ENCODE results near the gene SORCS2.

The SORCS2 gene

GRCh38 chr4:7297881-7298280 is 105.5 kb downstream of the SORCS2 start:
- Histone ChIP-seq H2BK5ac (ENCODE audit: low read depth, low read length, poor library complexity) (no peak overlapping the region), H4K91ac (ENCODE audit: low read depth, low read length) (no peak overlapping the region), H2BK12ac (ENCODE audit: low read length) (no peak overlapping the region), H3K79me2 (ENCODE audit: control insufficient read depth, insufficient read depth, low read length, poor library complexity) (no peaks in the 10 kb centered on the region), H3K14ac (ENCODE audit: low read length) (no peak overlapping the region), H3K27ac (ENCODE audit: low read depth, low read length) (no peak overlapping the region), H3K4me1 (ENCODE audit: control insufficient read depth in 1 of 2, insufficient read depth in 2 of 2, low read length in 2 of 2) (no peaks in the 10 kb centered on the region), H3K4me3 (ENCODE audit: low read depth, low read length) (no peak overlapping the region), H3K9ac (ENCODE audit: low read length) (no peak overlapping the region), H3K9me3 (ENCODE audit: insufficient read depth, low read depth, low read length) (peaks cover 2% of the 10 kb centered on the region), H3K4ac (ENCODE audit: low read depth, low read length) (no peak overlapping the region), H3K18ac (ENCODE audit: low read length) (no peak overlapping the region), H2AFZ (ENCODE audit: insufficient read depth, low read length, poor library complexity) (no peak overlapping the region), H3K36me3 (ENCODE audit: control insufficient read depth in 1 of 2, insufficient read depth in 2 of 2, low read length in 2 of 2) (no peaks in the 10 kb centered on the region), H2AK5ac (ENCODE audit: low read length) (no peak overlapping the region), H3K4me2 (ENCODE audit: low read length) (no peak overlapping the region), H3K79me1 (ENCODE audit: low read length) (no peaks in the 10 kb centered on the region), H4K12ac (ENCODE audit: low read depth, low read length) (no peak overlapping the region), H3K23ac (ENCODE audit: low read length) (no peak overlapping the region), H3K27me3 (ENCODE audit: insufficient read depth, low read length) (no peaks in the 10 kb centered on the region), H4K8ac (ENCODE audit: low read depth, low read length) (no peak overlapping the region), H2BK120ac (ENCODE audit: insufficient read depth, low read length, poor library complexity) (no peak overlapping the region)
- no CpG with 5 or more reads among the region's 8 CpGs for WGBS (ENCODE audit: extremely low coverage, insufficient coverage, insufficient read length)
- DNase-seq: no peak

GRCh38 chr4:7298619-7299009 is 106.3 kb downstream of the SORCS2 start:
- H2BK12ac ChIP-seq (ENCODE audit: low read length): no peak overlapping the region
- H3K36me3 ChIP-seq (ENCODE audit: control insufficient read depth in 1 of 2, insufficient read depth in 2 of 2, low read length in 2 of 2): no peaks in the 10 kb centered on the region
- H4K12ac ChIP-seq (ENCODE audit: low read depth, low read length): no peak overlapping the region
- no peaks in the 10 kb centered on the region for H3K27me3 ChIP-seq (ENCODE audit: insufficient read depth, low read length)
- no peak overlapping the region for H4K91ac ChIP-seq (ENCODE audit: low read depth, low read length)
- H2BK5ac ChIP-seq (ENCODE audit: low read depth, low read length, poor library complexity): no peak overlapping the region
- no peak overlapping the region for H2BK120ac ChIP-seq (ENCODE audit: insufficient read depth, low read length, poor library complexity)
- no peak overlapping the region for H3K4ac ChIP-seq (ENCODE audit: low read depth, low read length)
- no peak overlapping the region for H3K18ac ChIP-seq (ENCODE audit: low read length)
- H3K23ac ChIP-seq (ENCODE audit: low read length): no peak overlapping the region
- DNase-seq: no peak
- H2AK5ac ChIP-seq (ENCODE audit: low read length): no peak overlapping the region
- no peak overlapping the region for H3K9ac ChIP-seq (ENCODE audit: low read length)
- H2AFZ ChIP-seq (ENCODE audit: insufficient read depth, low read length, poor library complexity): no peak overlapping the region
- WGBS (ENCODE audit: extremely low coverage, insufficient coverage, insufficient read length): no CpG with 5 or more reads among the region's 13 CpGs
- H3K14ac ChIP-seq (ENCODE audit: low read length): no peak overlapping the region
- H3K79me1 ChIP-seq (ENCODE audit: low read length): no peaks in the 10 kb centered on the region
- peaks cover 2% of the 10 kb centered on the region for H3K9me3 ChIP-seq (ENCODE audit: insufficient read depth, low read depth, low read length)
- H4K8ac ChIP-seq (ENCODE audit: low read depth, low read length): no peak overlapping the region
- H3K4me1 ChIP-seq (ENCODE audit: control insufficient read depth in 1 of 2, insufficient read depth in 2 of 2, low read length in 2 of 2): no peaks in the 10 kb centered on the region
- no peak overlapping the region for H3K27ac ChIP-seq (ENCODE audit: low read depth, low read length)
- H3K4me2 ChIP-seq (ENCODE audit: low read length): no peak overlapping the region
- no peak overlapping the region for H3K4me3 ChIP-seq (ENCODE audit: low read depth, low read length)
- H3K79me2 ChIP-seq (ENCODE audit: control insufficient read depth, insufficient read depth, low read length, poor library complexity): no peaks in the 10 kb centered on the region

DNA sequence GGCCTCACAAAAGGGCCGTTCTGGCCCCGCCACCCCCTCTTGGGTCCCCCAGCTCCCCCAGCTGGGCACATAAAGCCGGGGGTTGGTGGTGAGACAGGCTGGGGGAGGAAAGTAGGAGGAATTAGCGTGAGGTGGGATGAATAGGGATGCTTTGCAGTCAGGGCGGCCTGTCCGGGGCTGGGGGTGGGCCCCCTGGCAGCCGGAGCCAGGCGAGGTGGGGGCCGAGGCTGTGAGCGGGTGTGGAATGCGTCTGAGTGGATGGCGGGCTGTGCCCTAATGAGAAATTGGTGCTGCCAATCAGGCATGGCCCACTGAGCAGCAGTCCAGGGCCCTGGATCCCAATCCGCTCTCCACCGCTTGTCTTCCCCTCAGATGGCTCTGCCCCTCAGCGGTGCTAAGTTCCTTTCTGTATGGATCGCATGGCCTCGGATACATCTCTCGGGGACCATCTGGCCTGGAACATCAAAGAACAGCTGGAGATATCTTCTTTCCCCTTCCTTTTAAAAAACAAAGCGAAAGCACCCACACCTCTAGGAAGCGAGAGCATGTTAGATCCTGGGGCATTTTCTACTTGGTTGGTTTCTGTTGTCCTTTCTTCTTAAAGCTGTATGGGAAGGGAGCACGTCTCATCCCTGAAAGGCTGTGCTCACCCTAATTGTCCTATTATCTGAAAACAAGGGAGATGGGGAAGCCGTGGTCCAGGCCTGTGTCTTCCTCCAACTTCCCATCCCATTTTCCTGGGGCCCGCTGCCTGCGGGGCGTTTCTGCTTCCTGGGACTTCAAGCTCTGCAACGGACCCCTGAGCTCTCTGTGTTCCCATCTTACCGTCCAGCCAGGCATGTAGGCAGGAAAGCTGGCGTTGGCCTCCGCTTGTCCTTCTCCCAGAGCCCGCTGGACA is 106.9 kb downstream of the SORCS2 start:
- no peak overlapping the region for H3K18ac ChIP-seq (ENCODE audit: low read length)
- H3K79me2 ChIP-seq (ENCODE audit: control insufficient read depth, insufficient read depth, low read length, poor library complexity): no peaks in the 10 kb centered on the region
- no peak overlapping the region for H3K4ac ChIP-seq (ENCODE audit: low read depth, low read length)
- no peak overlapping the region for H3K27ac ChIP-seq (ENCODE audit: low read depth, low read length)
- no peak overlapping the region for H3K14ac ChIP-seq (ENCODE audit: low read length)
- H3K4me3 ChIP-seq (ENCODE audit: low read depth, low read length): no peak overlapping the region
- DNase-seq: no peak
- no peak overlapping the region for H2BK5ac ChIP-seq (ENCODE audit: low read depth, low read length, poor library complexity)
- H2AK5ac ChIP-seq (ENCODE audit: low read length): no peak overlapping the region
- no peak overlapping the region for H3K9ac ChIP-seq (ENCODE audit: low read length)
- no peaks in the 10 kb centered on the region for H3K4me1 ChIP-seq (ENCODE audit: control insufficient read depth in 1 of 2, insufficient read depth in 2 of 2, low read length in 2 of 2)
- H3K4me2 ChIP-seq (ENCODE audit: low read length): no peak overlapping the region
- no peaks in the 10 kb centered on the region for H3K79me1 ChIP-seq (ENCODE audit: low read length)
- no CpG with 5 or more reads among the region's 30 CpGs for WGBS (ENCODE audit: extremely low coverage, insufficient coverage, insufficient read length)
- H4K91ac ChIP-seq (ENCODE audit: low read depth, low read length): no peak overlapping the region
- no peak overlapping the region for H2BK12ac ChIP-seq (ENCODE audit: low read length)
- H3K36me3 ChIP-seq (ENCODE audit: control insufficient read depth in 1 of 2, insufficient read depth in 2 of 2, low read length in 2 of 2): no peaks in the 10 kb centered on the region
- H2AFZ ChIP-seq (ENCODE audit: insufficient read depth, low read length, poor library complexity): no peak overlapping the region
- H4K8ac ChIP-seq (ENCODE audit: low read depth, low read length): no peak overlapping the region
- no peak overlapping the region for H2BK120ac ChIP-seq (ENCODE audit: insufficient read depth, low read length, poor library complexity)
- peaks cover 2% of the 10 kb centered on the region for H3K9me3 ChIP-seq (ENCODE audit: insufficient read depth, low read depth, low read length)
- H4K12ac ChIP-seq (ENCODE audit: low read depth, low read length): no peak overlapping the region
- no peaks in the 10 kb centered on the region for H3K27me3 ChIP-seq (ENCODE audit: insufficient read depth, low read length)
- no peak overlapping the region for H3K23ac ChIP-seq (ENCODE audit: low read length)

DNA sequence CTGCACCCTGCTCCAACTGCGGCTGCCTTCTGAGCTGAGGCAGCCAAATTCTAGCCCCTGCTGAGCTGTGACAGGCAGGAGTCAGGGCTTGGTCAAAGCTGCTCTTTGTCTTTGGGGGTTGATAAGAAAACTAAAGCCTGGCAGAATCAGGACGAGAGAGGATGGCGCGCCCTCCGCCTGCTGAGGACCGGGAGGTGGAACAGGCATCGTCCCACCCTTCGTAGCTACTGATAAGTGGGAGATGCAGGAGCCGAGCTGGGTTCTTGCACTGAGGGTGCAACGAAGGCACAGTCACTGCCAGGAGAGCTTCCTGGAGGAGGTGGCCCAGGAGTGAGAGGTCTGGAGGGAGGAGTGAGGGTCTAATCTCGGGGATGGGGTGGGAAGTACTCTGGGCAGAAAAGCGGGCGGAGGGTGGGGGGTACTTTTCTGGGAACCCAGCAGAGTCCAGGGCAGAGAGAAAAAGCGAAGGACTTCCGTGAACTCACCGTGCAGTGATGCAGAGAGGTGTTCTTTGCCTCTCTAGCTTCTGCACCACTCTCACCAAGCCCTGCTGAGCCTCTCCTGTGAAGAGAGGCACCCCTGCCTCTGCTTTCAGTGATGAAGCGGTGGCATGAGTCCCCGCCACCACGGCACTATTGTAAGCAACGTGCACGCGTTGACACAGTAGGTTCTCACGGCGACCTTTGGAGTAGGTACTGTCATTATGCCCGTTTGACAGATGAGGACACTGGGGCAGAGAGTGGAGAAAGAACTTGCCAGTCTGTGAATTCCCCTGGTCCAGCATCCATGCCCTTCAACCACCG is 107.8 kb downstream of the SORCS2 start:
- H3K4me1 ChIP-seq (ENCODE audit: control insufficient read depth in 1 of 2, insufficient read depth in 2 of 2, low read length in 2 of 2): no peaks in the 10 kb centered on the region
- no peak overlapping the region for H2AFZ ChIP-seq (ENCODE audit: insufficient read depth, low read length, poor library complexity)
- WGBS (ENCODE audit: extremely low coverage, insufficient coverage, insufficient read length): no CpG with 5 or more reads among the region's 26 CpGs
- no peak overlapping the region for H4K8ac ChIP-seq (ENCODE audit: low read depth, low read length)
- no peaks in the 10 kb centered on the region for H3K27me3 ChIP-seq (ENCODE audit: insufficient read depth, low read length)
- H3K79me2 ChIP-seq (ENCODE audit: control insufficient read depth, insufficient read depth, low read length, poor library complexity): no peaks in the 10 kb centered on the region
- no peak overlapping the region for H4K12ac ChIP-seq (ENCODE audit: low read depth, low read length)
- DNase-seq: no peak
- no peaks in the 10 kb centered on the region for H3K36me3 ChIP-seq (ENCODE audit: control insufficient read depth in 1 of 2, insufficient read depth in 2 of 2, low read length in 2 of 2)
- no peak overlapping the region for H3K23ac ChIP-seq (ENCODE audit: low read length)
- H3K18ac ChIP-seq (ENCODE audit: low read length): no peak overlapping the region
- H2BK120ac ChIP-seq (ENCODE audit: insufficient read depth, low read length, poor library complexity): no peak overlapping the region
- no peak overlapping the region for H2BK5ac ChIP-seq (ENCODE audit: low read depth, low read length, poor library complexity)
- H3K14ac ChIP-seq (ENCODE audit: low read length): no peak overlapping the region
- H3K4me3 ChIP-seq (ENCODE audit: low read depth, low read length): no peak overlapping the region
- H4K91ac ChIP-seq (ENCODE audit: low read depth, low read length): no peak overlapping the region
- H3K4ac ChIP-seq (ENCODE audit: low read depth, low read length): no peak overlapping the region
- no peak overlapping the region for H3K4me2 ChIP-seq (ENCODE audit: low read length)
- H2AK5ac ChIP-seq (ENCODE audit: low read length): no peak overlapping the region
- peaks cover 2% of the 10 kb centered on the region for H3K9me3 ChIP-seq (ENCODE audit: insufficient read depth, low read depth, low read length)
- no peak overlapping the region for H3K27ac ChIP-seq (ENCODE audit: low read depth, low read length)
- no peak overlapping the region for H3K9ac ChIP-seq (ENCODE audit: low read length)
- H2BK12ac ChIP-seq (ENCODE audit: low read length): no peak overlapping the region
- no peaks in the 10 kb centered on the region for H3K79me1 ChIP-seq (ENCODE audit: low read length)

Data from trophoblast cell (in vitro differentiated cells and primary cell).